GM12892 (cell line): ENCODE measurements around the gene CDH23.

Experiments
- DNase-seq: peaks from one replicate; pipeline ENCODE4 v3.0.0; 2011; ENCODE audit not compliant: insufficient read length
- FAIRE-seq: peaks from 2 replicates; lab custom pipeline; 2011; peaks lifted over from hg19 to GRCh38; lab: Jason Lieb, UNC
- POLR2A ChIP-seq: IDR thresholded peaks from 2 replicates; pipeline ENCODE4 v1.6.1; 2011; ENCODE audit warnings: low read depth, low read length, control low read depth
- POLR2AphosphoS5 ChIP-seq: IDR thresholded peaks from 2 replicates; pipeline ENCODE4 v1.6.1; 2011; ENCODE audit warnings: low read depth, low read length, control low read depth
- TAF1 ChIP-seq: IDR thresholded peaks from 2 replicates; pipeline ENCODE4 v1.6.1; 2011; ENCODE audit warnings: low read depth, mild to moderate bottlenecking, control low read depth, low read length, borderline replicate concordance

CDH23 gene

GRCh38 chr10:71396084-71396710 lies 523 bp upstream of the CDH23 start:
- TF ChIP-seq POLR2AphosphoS5 (no peak), TAF1 (no peak), POLR2A (no peak)
- DNase-seq (no peak), FAIRE-seq (no peak)

GRCh38 chr10:71397296-71398212 lies 834 bp downstream of the CDH23 start:
- FAIRE-seq (no peak), DNase-seq (no peak)
- TF ChIP-seq TAF1 = no peak
- TF ChIP-seq POLR2AphosphoS5 = no peak
- no peak for TF ChIP-seq POLR2A

GRCh38 chr10:71398976-71399375 lies 2.3 kb downstream of the CDH23 start:
- FAIRE-seq (no peak), DNase-seq (no peak)
- TF ChIP-seq TAF1 (no peak), POLR2AphosphoS5 (no peak), POLR2A (no peak)

- no peak for FAIRE-seq
- no peak for DNase-seq
- TF ChIP-seq TAF1 (no peak), POLR2A (no peak)
Observed at GRCh38 chr10:71399946-71400345, 3.2 kb downstream of the CDH23 start.

- no peak for FAIRE-seq
- no peak for TF ChIP-seq POLR2A
- no peak for TF ChIP-seq POLR2AphosphoS5
- no peak for DNase-seq
Observed at GRCh38 chr10:71401056-71401455, 4.3 kb downstream of the CDH23 start.

GRCh38 chr10:71402005-71402404 lies 5.3 kb downstream of the CDH23 start:
- TF ChIP-seq POLR2AphosphoS5 (no peak), TAF1 (no peak), POLR2A (no peak)
- no peak for DNase-seq
- no peak for FAIRE-seq

GRCh38 chr10:71404503-71405295 lies 8.0 kb downstream of the CDH23 start:
- TF ChIP-seq POLR2A (no peak), POLR2AphosphoS5 (no peak), TAF1 (no peak)
- no peak for FAIRE-seq
- DNase-seq = no peak

GRCh38 chr10:71406878-71407277 lies 10.2 kb downstream of the CDH23 start:
- FAIRE-seq (no peak), DNase-seq (no peak)
- TF ChIP-seq POLR2AphosphoS5 = no peak
- TF ChIP-seq POLR2A = no peak
- no peak for TF ChIP-seq TAF1

GRCh38 chr10:71408436-71409225 lies 11.9 kb downstream of the CDH23 start:
- DNase-seq (no peak), FAIRE-seq (no peak)
- TF ChIP-seq TAF1 (no peak), POLR2A (no peak), POLR2AphosphoS5 (no peak)

GRCh38 chr10:71409516-71410104 lies 12.9 kb downstream of the CDH23 start:
- TF ChIP-seq POLR2A (no peak), POLR2AphosphoS5 (no peak), TAF1 (no peak)
- DNase-seq (no peak), FAIRE-seq (no peak)
